SU-DHL-6 (cell line): ENCODE data around the gene FAM107B.

Source experiments
- CTCF ChIP-seq: fragments of 200-600 bp; sonication (generic); IDR thresholded peaks from one replicate; pipeline ENCODE4 v1.5.1; 2017; ENCODE audit warnings: antibody characterized with exemption, mild to moderate bottlenecking, low read length, moderate library complexity; ENCODE audit not compliant: insufficient read depth, poor library complexity, severe bottlenecking
- EZH2phosphoT487 ChIP-seq: fragments of 200-600 bp; sonication (generic), shearing (Covaris generic); conservative IDR thresholded peaks from 2 replicates; pipeline ENCODE4 v1.6.1; 2018; ENCODE audit warnings: mild to moderate bottlenecking, antibody characterized with exemption, low read length, moderate library complexity, mixed read lengths

GRCh38 chr10:14609178-14609577 lies 165.5 kb downstream of the FAM107B start:
- TF ChIP-seq CTCF (no peak), EZH2phosphoT487 (no peak)
